ENCODE data around the gene MAML2. TPM values are rescaled to one million over a fixed set of nuclear protein-coding genes. Genes with fewer than 3 reads are reported as not detected.
"Not testable (repeated sequence)": the region's sequence is repeated elsewhere in the genome, so short reads cannot be mapped to it uniquely, and the experiment has no call there.

The MAML2 gene
- total RNA-seq, 2 experiments from 2014 or later: 14.7 to 15.5 TPM

- DNase-seq (no peak), ATAC-seq (peak; percentile 57)
- H3K4me3 Mint-ChIP-seq: no peak overlapping the region
- peak overlapping the region; percentile 9 for H3K27ac Mint-ChIP-seq
- H3K4me1 Mint-ChIP-seq (ENCODE audit: low read depth): peaks cover 38% of the 10 kb centered on the region
- H3K36me3 Mint-ChIP-seq (ENCODE audit: low read depth): peaks cover 9% of the 10 kb centered on the region
- no peaks in the 10 kb centered on the region for H3K9me3 Mint-ChIP-seq (ENCODE audit: insufficient read depth)
- ChIA-PET POLR2A (interaction anchor here (1.1 kb wide), 1 partner anchor 111 kb away, joined by 3 read pairs; the partner anchor contains the start of genes CCDC82 and JRKL), CTCF (interaction anchor here (0.8 to 5.1 kb wide), 4 partner anchors 30 to 64 kb away, joined by 3 to 36 read pairs (median 5); partner anchors contain the start of gene MAML2)
- no peaks in the 10 kb centered on the region for H3K27me3 Mint-ChIP-seq (ENCODE audit: low read depth)
Observed at GRCh38 chr11:96279018-96279895, 63.7 kb downstream of the MAML2 start.

GRCh38 chr11:96278039-96278897 lies 64.7 kb downstream of the MAML2 start:
- Mint-ChIP-seq H3K9me3 (ENCODE audit: insufficient read depth) (no peaks in the 10 kb centered on the region), H3K27me3 (ENCODE audit: low read depth) (no peaks in the 10 kb centered on the region), H3K36me3 (ENCODE audit: low read depth) (peaks cover 11% of the 10 kb centered on the region), H3K4me1 (ENCODE audit: low read depth) (peaks cover 29% of the 10 kb centered on the region), H3K27ac (peak overlapping the region; percentile 9), H3K4me3 (no peak overlapping the region)
- ChIA-PET POLR2A (no interaction called here), CTCF (interaction anchor here (2.4 to 5.1 kb wide), 2 partner anchors 31 to 65 kb away, joined by 7 to 36 read pairs; partner anchors contain the start of gene MAML2)
- no peak for DNase-seq
- no peak for ATAC-seq

GRCh38 chr11:96277696-96278038 lies 65.3 kb downstream of the MAML2 start:
- peaks cover 29% of the 10 kb centered on the region for H3K4me1 Mint-ChIP-seq (ENCODE audit: low read depth)
- POLR2A ChIA-PET: no interaction called here
- no peaks in the 10 kb centered on the region for H3K27me3 Mint-ChIP-seq (ENCODE audit: low read depth)
- DNase-seq (no peak), ATAC-seq (no peak)
- H3K9me3 Mint-ChIP-seq (ENCODE audit: insufficient read depth): no peaks in the 10 kb centered on the region
- CTCF ChIA-PET: interaction anchor here (5.1 kb wide), 1 partner anchor 66 kb away, joined by 36 read pairs; the partner anchor contains the start of gene MAML2
- no peak overlapping the region for H3K4me3 Mint-ChIP-seq
- peaks cover 14% of the 10 kb centered on the region for H3K36me3 Mint-ChIP-seq (ENCODE audit: low read depth)
- no peak overlapping the region for H3K27ac Mint-ChIP-seq

- peaks cover 29% of the 10 kb centered on the region for H3K4me1 Mint-ChIP-seq (ENCODE audit: low read depth)
- no peak overlapping the region for H3K27ac Mint-ChIP-seq
- DNase-seq (no peak), ATAC-seq (no peak)
- no peaks in the 10 kb centered on the region for H3K9me3 Mint-ChIP-seq (ENCODE audit: insufficient read depth)
- H3K27me3 Mint-ChIP-seq (ENCODE audit: low read depth): no peaks in the 10 kb centered on the region
- peaks cover 21% of the 10 kb centered on the region for H3K36me3 Mint-ChIP-seq (ENCODE audit: low read depth)
- no peak overlapping the region for H3K4me3 Mint-ChIP-seq
- CTCF ChIA-PET: interaction anchor here (1.1 to 1.4 kb wide), 2 partner anchors 10 to 66 kb away, joined by 4 to 8 read pairs; partner anchors contain the start of gene MAML2
- POLR2A ChIA-PET: interaction anchor here (0.7 to 0.9 kb wide), 2 partner anchors 33 to 65 kb away, joined by 4 read pairs; no protein-coding TSS in a partner anchor
Observed at GRCh38 chr11:96276836-96277235, 66.2 kb downstream of the MAML2 start.

GRCh38 chr11:96275801-96276594 lies 67.0 kb downstream of the MAML2 start:
- Mint-ChIP-seq H3K27ac (no peak overlapping the region), H3K4me1 (ENCODE audit: low read depth) (peaks cover 28% of the 10 kb centered on the region), H3K36me3 (ENCODE audit: low read depth) (peaks cover 28% of the 10 kb centered on the region), H3K27me3 (ENCODE audit: low read depth) (no peaks in the 10 kb centered on the region), H3K9me3 (ENCODE audit: insufficient read depth) (no peaks in the 10 kb centered on the region), H3K4me3 (no peak overlapping the region)
- ChIA-PET POLR2A (interaction anchor here (0.5 to 0.9 kb wide), 4 partner anchors 32 to 67 kb away, joined by 3 to 4 read pairs (median 4); partner anchors contain the start of gene MAML2), CTCF (interaction anchor here (0.9 to 1.4 kb wide), 4 partner anchors 9 to 67 kb away, joined by 4 to 8 read pairs (median 4); partner anchors contain the start of gene MAML2)
- ATAC-seq (no peak), DNase-seq (no peak)

- ChIA-PET POLR2A (no interaction called here), CTCF (interaction anchor here (1.2 kb wide), 1 partner anchor 67 kb away, joined by 3 read pairs; no protein-coding TSS in a partner anchor)
- no peak overlapping the region for H3K4me3 Mint-ChIP-seq
- no peaks in the 10 kb centered on the region for H3K9me3 Mint-ChIP-seq (ENCODE audit: insufficient read depth)
- H3K27me3 Mint-ChIP-seq (ENCODE audit: low read depth): no peaks in the 10 kb centered on the region
- DNase-seq (no peak), ATAC-seq (no peak)
- H3K36me3 Mint-ChIP-seq (ENCODE audit: low read depth): peaks cover 47% of the 10 kb centered on the region
- H3K27ac Mint-ChIP-seq: no peak overlapping the region
- H3K4me1 Mint-ChIP-seq (ENCODE audit: low read depth): peaks cover 16% of the 10 kb centered on the region
Observed at GRCh38 chr11:96273507-96273906, 69.5 kb downstream of the MAML2 start.

- ChIA-PET POLR2A (no interaction called here), CTCF (no interaction called here)
- Mint-ChIP-seq H3K27ac (no peak overlapping the region), H3K36me3 (ENCODE audit: low read depth) (peaks cover 47% of the 10 kb centered on the region), H3K27me3 (ENCODE audit: low read depth) (no peaks in the 10 kb centered on the region), H3K9me3 (ENCODE audit: insufficient read depth) (no peaks in the 10 kb centered on the region), H3K4me1 (ENCODE audit: low read depth) (peaks cover 20% of the 10 kb centered on the region), H3K4me3 (no peak overlapping the region)
- DNase-seq: no peak
- peak; percentile 42 for ATAC-seq
Observed at GRCh38 chr11:96272529-96273222, 70.3 kb downstream of the MAML2 start.

- Mint-ChIP-seq H3K9me3 (ENCODE audit: insufficient read depth) (no peaks in the 10 kb centered on the region), H3K27ac (no peak overlapping the region), H3K4me3 (no peak overlapping the region), H3K27me3 (ENCODE audit: low read depth) (no peaks in the 10 kb centered on the region), H3K4me1 (ENCODE audit: low read depth) (peaks cover 29% of the 10 kb centered on the region), H3K36me3 (ENCODE audit: low read depth) (peaks cover 44% of the 10 kb centered on the region)
- no peak for DNase-seq
- CTCF ChIA-PET: no interaction called here
- POLR2A ChIA-PET: no interaction called here
- ATAC-seq: no peak
Observed at GRCh38 chr11:96271777-96272176, 71.2 kb downstream of the MAML2 start.

- H3K9me3 Mint-ChIP-seq (ENCODE audit: insufficient read depth); H3K4me3 Mint-ChIP-seq; H3K27ac Mint-ChIP-seq; POLR2A ChIA-PET; ATAC-seq; CTCF ChIA-PET; H3K27me3 Mint-ChIP-seq (ENCODE audit: low read depth); DNase-seq: not testable (repeated sequence)
- Mint-ChIP-seq H3K36me3 (ENCODE audit: low read depth) (peaks cover 43% of the 10 kb centered on the region), H3K4me1 (ENCODE audit: low read depth) (peaks cover 34% of the 10 kb centered on the region)
Observed at GRCh38 chr11:96271352-96271751, 71.6 kb downstream of the MAML2 start.

- CTCF ChIA-PET; H3K27me3 Mint-ChIP-seq (ENCODE audit: low read depth); DNase-seq; H3K4me3 Mint-ChIP-seq; POLR2A ChIA-PET; H3K9me3 Mint-ChIP-seq (ENCODE audit: insufficient read depth); ATAC-seq: not testable (repeated sequence)
- Mint-ChIP-seq H3K27ac (peak overlapping the region; percentile 24), H3K4me1 (ENCODE audit: low read depth) (peaks cover 58% of the 10 kb centered on the region), H3K36me3 (ENCODE audit: low read depth) (peaks cover 53% of the 10 kb centered on the region)
Observed at GRCh38 chr11:96268527-96268926, 74.5 kb downstream of the MAML2 start.

Data from activated CD8-positive, alpha-beta T cell treated with anti-CD3 and anti-CD28 coated beads, Interleukin-2, amount 10 ng/mL, durations not matched to agents 7 days and 5 days (primary cell).